Raji (cell line): ENCODE measurements around the gene EML1.

Experiments used
- POLR2A ChIP-seq: IDR thresholded peaks from 2 replicates; pipeline ENCODE4 v1.6.1; 2011; ENCODE audit warnings: low read depth, low read length, control low read depth; ENCODE audit not compliant: insufficient read depth

Gene EML1

GRCh38 chr14:99769799-99770198 lies 23.4 kb upstream of the EML1 start:
- no peak for TF ChIP-seq POLR2A

- no peak for TF ChIP-seq POLR2A
These were observed 20.6 kb upstream of the EML1 start for GRCh38 chr14:99772371-99773283.

- no peak for TF ChIP-seq POLR2A
These were observed 19.4 kb upstream of the EML1 start for GRCh38 chr14:99773521-99774497.

GRCh38 chr14:99774556-99775307 lies 18.5 kb upstream of the EML1 start:
- TF ChIP-seq POLR2A = no peak

GRCh38 chr14:99775351-99775750 lies 17.9 kb upstream of the EML1 start:
- TF ChIP-seq POLR2A = no peak

- no peak for TF ChIP-seq POLR2A
These were observed 15.3 kb upstream of the EML1 start for GRCh38 chr14:99777951-99778350.

GRCh38 chr14:99779751-99780150 lies 13.5 kb upstream of the EML1 start:
- no peak for TF ChIP-seq POLR2A

- TF ChIP-seq POLR2A = no peak
These were observed 12.5 kb upstream of the EML1 start for GRCh38 chr14:99780690-99781089.

- no peak for TF ChIP-seq POLR2A
These were observed 12.1 kb upstream of the EML1 start for GRCh38 chr14:99781091-99781490.

GRCh38 chr14:99781853-99782610 lies 11.2 kb upstream of the EML1 start:
- TF ChIP-seq POLR2A = no peak

- no peak for TF ChIP-seq POLR2A
These were observed 8.7 kb upstream of the EML1 start for GRCh38 chr14:99784508-99784907.

- TF ChIP-seq POLR2A = no peak
These were observed 7.8 kb upstream of the EML1 start for GRCh38 chr14:99785426-99785825.

GRCh38 chr14:99786511-99786989 lies 6.7 kb upstream of the EML1 start:
- TF ChIP-seq POLR2A = no peak

- no peak for TF ChIP-seq POLR2A
These were observed 4.5 kb upstream of the EML1 start for GRCh38 chr14:99788713-99789112.

- TF ChIP-seq POLR2A = no peak
These were observed 3.6 kb upstream of the EML1 start for GRCh38 chr14:99789581-99789980.
